HG03378 (cell line): ENCODE results near the gene PPFIA1.

ENCODE experiments used
- ATAC-seq: cut with Tn5 transposase; IDR thresholded peaks from one replicate; pipeline ENCODE4 v1.9.1; 2021; ENCODE audit warnings: mild to moderate bottlenecking, moderate library complexity; ENCODE audit not compliant: unreplicated experiment

The PPFIA1 gene

GRCh38 chr11:70409871-70410270 lies 139.4 kb downstream of the PPFIA1 start:
- no peak for ATAC-seq

DNA sequence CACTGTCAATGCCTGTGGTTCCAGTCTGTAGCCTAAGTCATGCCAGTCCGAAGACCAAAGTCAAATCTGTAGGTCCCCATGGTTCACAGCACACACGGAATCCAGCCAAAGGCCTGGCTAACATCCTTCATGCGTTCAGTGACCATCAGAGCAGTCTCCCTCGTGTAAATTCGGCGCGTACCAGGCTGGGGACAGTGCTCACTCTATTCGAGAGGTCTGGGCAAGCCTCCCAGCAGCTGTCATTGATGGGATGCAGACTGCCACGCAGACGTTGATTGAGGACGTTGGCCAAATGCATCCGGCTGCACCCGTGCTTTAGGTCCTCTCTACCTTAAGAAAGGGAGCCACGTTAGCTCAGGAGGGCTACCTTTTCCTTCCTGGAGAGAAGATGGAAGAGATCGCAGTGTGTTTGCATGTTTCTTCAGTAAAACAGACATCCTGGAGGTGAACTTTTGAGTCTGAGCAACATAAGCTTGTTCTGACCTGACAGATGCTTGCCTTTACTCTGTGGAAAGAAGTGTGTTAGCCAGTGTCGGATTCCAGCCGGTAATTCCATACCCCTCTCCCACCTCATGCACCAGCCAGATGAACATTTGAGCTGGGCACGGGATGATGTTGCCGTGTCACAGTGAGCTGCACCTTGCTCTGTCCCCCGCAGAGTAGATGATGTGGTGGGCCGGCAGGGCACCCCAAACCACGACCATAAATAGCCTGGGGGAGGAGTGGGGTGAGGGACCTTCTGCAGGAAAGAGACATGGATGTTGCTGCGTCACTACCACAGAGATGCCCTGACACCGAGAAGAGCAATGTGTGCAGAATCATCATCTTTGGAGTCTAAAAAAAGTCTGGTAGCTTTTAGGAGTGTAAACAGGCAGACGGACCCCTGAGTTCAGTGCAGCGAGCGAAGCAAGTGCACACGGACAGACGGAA lies 140.1 kb downstream of the PPFIA1 start:
- no peak for ATAC-seq

DNA sequence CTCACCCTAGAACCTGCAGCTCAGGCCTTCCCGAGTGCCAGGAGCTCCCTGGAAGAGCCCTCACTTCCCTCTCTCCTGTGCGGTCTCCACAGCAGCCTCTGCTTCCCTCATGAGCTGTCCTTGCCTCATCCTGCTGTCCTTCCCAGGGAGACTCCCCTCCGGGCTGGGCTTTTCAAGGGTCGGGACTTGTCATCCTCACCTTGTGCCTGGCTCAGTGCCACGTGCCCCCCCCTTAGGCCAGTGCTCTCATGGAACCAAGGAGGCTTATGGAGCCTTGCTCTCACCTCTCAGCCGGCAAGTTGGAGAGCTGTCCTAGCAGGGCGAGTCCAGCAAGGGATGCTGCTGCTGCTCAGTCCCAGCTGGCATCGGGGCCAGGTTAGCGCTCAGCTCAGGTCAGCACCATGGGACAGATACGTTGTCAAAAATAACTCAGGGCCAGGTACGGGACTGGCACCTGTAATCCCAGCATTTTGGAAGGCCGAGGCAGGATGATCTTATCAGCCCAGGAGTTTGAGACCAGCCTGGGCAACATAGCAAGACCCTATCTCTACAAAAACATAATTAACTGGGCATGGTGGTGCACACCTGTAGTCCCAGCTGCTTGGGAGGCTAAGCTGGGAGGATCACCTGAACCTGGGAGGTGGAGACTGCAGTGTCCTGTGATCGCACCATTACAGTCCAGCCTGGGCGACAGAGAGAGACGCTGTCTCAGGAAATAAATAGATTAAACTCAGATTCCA lies 141.4 kb downstream of the PPFIA1 start:
- no peak for ATAC-seq

GRCh38 chr11:70413151-70413550 lies 142.7 kb downstream of the PPFIA1 start:
- no peak for ATAC-seq

GRCh38 chr11:70414341-70415100 lies 144.0 kb downstream of the PPFIA1 start:
- ATAC-seq, result no peak

- ATAC-seq, result no peak
These were observed 144.7 kb downstream of the PPFIA1 start for GRCh38 chr11:70415191-70415590.

DNA sequence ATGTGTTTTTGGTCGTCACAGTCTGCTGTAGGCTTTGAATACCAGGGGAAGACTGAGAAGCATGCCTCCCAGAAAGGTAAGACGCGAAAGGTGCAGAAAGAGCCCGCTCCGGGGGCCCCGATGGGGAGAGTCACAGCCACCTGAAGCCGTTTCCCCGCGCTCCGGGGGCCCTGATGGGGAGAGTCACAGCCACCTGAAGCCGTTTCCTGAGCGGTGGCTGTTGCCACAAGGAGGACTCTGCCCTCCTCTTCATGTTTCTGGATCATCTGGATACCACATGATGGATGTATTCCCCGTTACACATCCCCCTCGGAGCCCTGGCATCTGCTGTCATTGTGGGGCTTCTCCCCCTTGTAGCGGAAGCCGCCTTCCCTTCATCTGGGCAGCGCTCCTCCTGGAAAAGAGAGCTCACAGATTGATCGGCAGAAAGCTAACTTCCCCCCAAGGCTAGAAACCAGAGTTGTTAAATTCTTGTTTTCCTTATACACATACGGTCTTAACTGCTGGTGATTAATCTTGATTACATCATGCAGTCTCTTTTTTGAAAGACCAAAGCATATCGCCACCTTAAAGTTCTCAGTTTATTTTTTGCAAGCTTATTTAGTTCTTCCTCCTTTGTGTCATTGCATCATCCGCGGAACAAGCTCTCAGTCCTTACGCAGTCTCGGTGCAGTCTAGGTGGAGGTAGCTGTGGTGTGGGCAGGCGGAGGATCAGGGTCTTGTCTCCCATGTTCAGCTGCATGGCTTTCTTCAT lies 145.3 kb downstream of the PPFIA1 start:
- ATAC-seq, result no peak

GRCh38 chr11:70416881-70417280 lies 146.4 kb downstream of the PPFIA1 start:
- ATAC-seq, result no peak

DNA sequence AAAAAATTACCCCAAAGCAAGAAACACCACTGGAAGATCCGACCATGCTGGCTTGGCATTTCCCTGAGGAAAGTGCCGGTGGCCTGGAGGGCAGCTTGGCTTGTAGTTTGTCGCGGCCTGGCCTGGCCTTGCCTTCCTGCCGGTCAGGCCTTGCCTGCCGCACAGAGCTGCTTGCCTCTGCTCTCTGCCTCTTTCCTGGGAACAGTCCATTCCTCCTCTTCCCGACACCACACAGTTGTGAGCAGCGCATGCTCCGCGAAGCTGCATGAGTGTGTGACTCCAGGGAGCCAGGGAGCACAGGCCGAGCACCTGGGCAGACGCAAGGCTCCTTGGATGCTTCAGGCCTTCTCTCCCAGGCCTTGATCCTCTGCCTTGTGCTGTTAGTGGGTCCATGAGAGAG lies 147.6 kb downstream of the PPFIA1 start:
- no peak for ATAC-seq

DNA sequence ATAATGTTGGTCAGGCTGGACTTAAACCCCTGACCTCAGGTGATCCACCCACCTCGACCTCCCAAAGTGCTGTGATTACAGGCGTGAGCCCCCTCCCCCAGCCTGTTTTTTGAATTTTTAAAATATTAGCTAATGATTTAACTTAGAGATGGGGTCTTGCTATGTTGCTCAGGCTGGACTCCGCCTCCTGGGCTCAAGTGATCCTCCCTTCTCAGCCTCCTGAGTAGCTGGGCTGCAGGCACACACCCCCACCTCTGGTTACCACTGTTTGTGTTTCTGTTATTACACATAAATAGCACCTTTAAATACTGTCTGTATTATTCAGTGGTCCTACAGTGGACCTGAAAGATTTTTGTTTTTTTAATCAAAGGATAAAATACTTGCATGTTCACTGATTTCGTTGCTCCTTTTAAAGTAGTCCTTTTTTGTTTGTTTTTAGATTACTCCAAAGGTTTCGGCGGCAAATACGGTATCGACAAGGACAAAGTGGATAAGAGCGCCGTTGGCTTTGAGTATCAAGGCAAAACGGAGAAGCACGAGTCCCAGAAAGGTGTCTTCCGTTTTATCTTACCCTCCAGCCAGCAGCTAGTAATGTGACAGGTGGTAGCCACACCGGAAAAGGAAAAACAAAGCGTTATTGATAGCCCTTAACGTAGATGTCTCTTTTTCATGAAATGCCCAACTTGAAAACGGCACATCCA lies 149.0 kb downstream of the PPFIA1 start:
- ATAC-seq, result no peak

GRCh38 chr11:70420008-70420464 lies 149.5 kb downstream of the PPFIA1 start:
- no peak for ATAC-seq

DNA sequence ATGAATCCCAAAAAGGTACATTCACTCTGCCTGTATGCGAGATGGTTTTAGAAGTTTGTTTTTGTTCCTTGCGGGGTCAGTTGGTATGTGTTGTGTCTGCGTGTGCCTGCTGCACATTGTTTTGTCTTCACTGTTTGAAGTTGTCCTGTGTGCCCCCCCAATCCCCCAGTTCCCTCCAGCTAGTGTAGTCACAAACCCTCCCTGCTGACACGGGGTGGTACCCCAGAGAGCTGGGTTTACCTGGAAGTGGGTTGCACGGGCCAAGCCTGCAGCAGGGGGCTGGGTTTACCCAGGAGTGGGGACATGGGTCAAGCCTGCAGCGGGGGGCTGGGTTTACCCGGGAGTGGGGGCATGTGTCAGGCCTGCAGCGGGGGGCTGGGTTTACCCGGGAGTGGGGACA lies 150.0 kb downstream of the PPFIA1 start:
- ATAC-seq, result no peak

GRCh38 chr11:70421123-70421522 lies 150.6 kb downstream of the PPFIA1 start:
- ATAC-seq, result no peak

DNA sequence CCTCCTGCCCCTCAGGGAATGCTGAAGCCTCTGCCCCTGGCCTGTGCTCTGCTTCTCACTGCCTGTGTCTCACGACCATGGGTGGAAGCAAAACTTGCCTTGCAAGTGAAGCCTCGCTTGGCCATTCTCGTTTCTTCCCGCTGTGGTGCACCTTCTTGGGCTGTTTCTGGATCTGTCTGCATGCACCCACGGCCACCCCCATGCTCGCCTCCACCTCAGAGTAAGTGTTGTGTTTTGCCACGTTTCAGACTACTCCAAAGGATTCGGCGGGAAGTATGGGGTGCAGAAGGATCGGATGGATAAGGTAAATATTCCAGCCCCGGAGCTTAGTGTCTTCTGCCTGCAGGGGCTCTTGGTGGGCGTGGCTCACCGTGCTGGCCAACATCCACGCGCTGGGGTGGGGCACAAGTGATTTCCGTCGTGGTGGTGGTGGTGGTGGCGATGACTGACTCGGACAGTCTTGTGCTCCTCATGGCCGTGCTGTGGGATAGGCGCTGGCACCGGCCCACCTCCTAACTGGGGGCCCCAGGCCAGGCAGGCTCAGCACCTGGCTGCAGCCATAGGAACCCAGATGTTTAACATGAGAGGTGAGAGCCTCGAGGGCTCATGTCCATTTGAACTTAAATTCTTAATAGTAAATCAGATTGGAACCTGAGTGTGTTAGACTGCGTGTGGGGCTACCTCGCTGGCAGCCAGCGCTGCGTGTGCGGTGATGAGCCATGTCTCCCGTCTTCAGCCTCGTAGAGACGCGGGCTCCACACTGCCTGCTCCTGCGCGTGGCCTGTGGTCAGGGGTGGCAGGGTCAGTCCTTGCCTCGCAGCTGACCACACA lies 152.4 kb downstream of the PPFIA1 start:
- no peak for ATAC-seq

DNA sequence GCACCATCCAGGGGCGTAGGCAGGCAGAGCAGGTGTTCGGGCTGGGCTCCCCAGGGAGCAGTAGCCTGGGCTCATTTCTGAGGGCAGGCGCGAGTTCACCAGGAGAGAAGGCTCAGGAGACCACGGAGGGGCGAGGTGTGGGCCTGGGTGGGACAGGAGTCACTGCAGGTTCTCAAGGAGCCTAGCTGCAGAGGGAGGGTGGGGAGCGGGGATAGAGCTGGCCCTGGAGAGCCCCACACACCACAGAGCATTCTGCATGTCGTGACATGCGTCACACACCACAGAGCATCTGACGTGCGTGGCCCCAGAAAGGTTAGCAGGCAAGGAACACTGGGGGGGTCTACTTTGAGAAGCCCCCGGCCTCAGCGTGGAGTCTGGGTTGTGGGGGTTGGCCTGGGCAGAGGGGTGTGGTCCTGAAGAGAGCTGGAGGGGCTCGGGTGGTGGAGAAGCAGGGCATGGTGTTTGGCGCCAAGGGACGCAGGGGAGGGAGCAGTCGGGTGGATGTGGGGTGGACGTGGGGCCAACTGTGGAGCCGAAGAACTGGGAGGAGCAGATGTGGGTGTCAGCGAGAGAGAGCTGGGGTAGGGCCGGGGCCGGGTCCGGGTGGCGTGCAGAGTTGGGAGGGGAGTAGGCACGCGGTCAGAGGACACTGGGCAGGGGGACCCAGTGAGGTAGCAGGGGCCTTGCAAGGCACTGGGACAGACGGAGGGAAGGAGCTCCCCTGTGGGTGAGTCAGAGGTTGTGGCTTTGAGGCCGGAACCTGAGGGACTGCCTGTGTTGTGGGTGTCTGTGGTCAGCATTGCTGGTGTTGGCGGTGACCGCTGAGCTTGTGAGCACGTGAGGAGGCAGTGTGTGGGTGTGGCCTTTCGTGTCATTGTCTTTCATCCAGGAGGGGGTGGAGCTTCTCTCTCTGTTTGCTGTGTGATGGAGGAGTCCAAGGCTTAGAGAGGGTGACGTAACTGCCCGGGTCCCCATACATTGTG lies 153.3 kb downstream of the PPFIA1 start:
- no peak for ATAC-seq

- ATAC-seq, result no peak
These were observed 154.4 kb downstream of the PPFIA1 start for GRCh38 chr11:70424765-70425344.

DNA sequence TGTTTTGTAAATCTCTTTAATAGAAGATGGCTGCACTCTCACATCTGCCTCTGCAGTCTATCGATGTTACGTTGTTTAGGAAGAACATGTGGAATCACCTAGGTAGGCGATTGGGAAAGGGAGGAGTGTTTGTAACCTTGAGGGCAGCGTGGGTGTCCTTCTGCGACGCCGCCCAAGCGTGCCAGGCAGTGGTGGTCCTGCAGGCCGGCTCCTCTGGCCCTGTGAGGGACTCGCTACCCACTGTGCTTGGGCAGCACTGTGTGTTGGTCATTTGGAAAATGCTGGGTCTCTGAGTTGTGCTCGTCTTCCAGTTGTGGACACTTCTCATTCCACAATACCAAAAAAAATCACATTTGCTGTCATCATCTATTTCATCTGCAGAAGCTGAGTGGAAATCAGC lies 156.9 kb downstream of the PPFIA1 start:
- no peak for ATAC-seq
